G401 (cell line): ENCODE data around the gene CFAP47. TPM values are rescaled to one million over a fixed set of nuclear protein-coding genes. Genes with fewer than 3 reads are reported as not detected.
"Not testable (repeated sequence)": the region's sequence is repeated elsewhere in the genome, so short reads cannot be mapped to it uniquely, and the experiment has no call there.

ENCODE experiments used
- DNase-seq: peaks from one replicate; pipeline ENCODE4 v3.0.0-alpha.2; 2015; ENCODE audit warnings: low spot score
- in situ Hi-C: cut with HindIII; loops from 2 replicates; pipeline ENCODE4 v1.10.0; 2016; ENCODE audit warnings: low sequenced_read_pairs, mixed read lengths
- total RNA-seq: library from RNA; depleted of rRNA; stranded (reverse); fragments of >200 nt; shearing (Covaris generic); gene quantifications from 2 replicates; pipeline ENCODE4 v1.2.3, GENCODE V29; 2014; rRNA removed

Gene CFAP47
- not detected in 2 replicates for total RNA-seq

- in situ Hi-C loops = no loop called here
- DNase-seq = no peak
Measured at GRCh38 chrX:35919536-35920309, at the start of gene CFAP47. TSS of gene CFAP47 (plus strand) at chrX:35919734. CDS start at chrX:35919800, 66 bp downstream.

GRCh38 chrX:35880601-35881000 lies 38.9 kb upstream of the CFAP47 start:
- in situ Hi-C loops = no loop called here
- no peak for DNase-seq

GRCh38 chrX:35886135-35886534 lies 33.4 kb upstream of the CFAP47 start:
- in situ Hi-C loops = no loop called here
- no peak for DNase-seq

- in situ Hi-C loops = no loop called here
- peak; percentile 1 for DNase-seq
Measured at GRCh38 chrX:35890699-35891098, 28.8 kb upstream of the CFAP47 start.

GRCh38 chrX:35986816-35987215 lies 67.3 kb downstream of the CFAP47 start:
- in situ Hi-C loops, DNase-seq: not testable (repeated sequence)

- DNase-seq = no peak
- in situ Hi-C loops = no loop called here
Measured at GRCh38 chrX:36007207-36007606, 87.7 kb downstream of the CFAP47 start.

GRCh38 chrX:36019125-36019524 lies 99.6 kb downstream of the CFAP47 start:
- in situ Hi-C loops = no loop called here
- no peak for DNase-seq

- no peak for DNase-seq
- in situ Hi-C loops = no loop called here
Measured at GRCh38 chrX:36035550-36035949, 116.0 kb downstream of the CFAP47 start.

- in situ Hi-C loops = no loop called here
Measured at GRCh38 chrX:36062778-36063177, 143.2 kb downstream of the CFAP47 start.

GRCh38 chrX:36071061-36071460 lies 151.5 kb downstream of the CFAP47 start:
- in situ Hi-C loops = no loop called here
- no peak for DNase-seq

More at GRCh38 chrX:36062778-36063177, 143.2 kb downstream of the CFAP47 start:
- DNase-seq = no peak

GRCh38 chrX:36075009-36075408 lies 155.5 kb downstream of the CFAP47 start:
- DNase-seq = not testable (repeated sequence)

GRCh38 chrX:36083256-36083655 lies 163.7 kb downstream of the CFAP47 start:
- in situ Hi-C loops = no loop called here
- DNase-seq = no peak

More at GRCh38 chrX:36075009-36075408, 155.5 kb downstream of the CFAP47 start:
- in situ Hi-C loops = not testable (repeated sequence)

- DNase-seq = no peak
- in situ Hi-C loops = no loop called here
Measured at GRCh38 chrX:36087366-36087765, 167.8 kb downstream of the CFAP47 start.

- DNase-seq, in situ Hi-C loops: not testable (repeated sequence)
Measured at GRCh38 chrX:36088939-36089338, 169.4 kb downstream of the CFAP47 start.

GRCh38 chrX:36102425-36102824 lies 182.9 kb downstream of the CFAP47 start:
- in situ Hi-C loops = no loop called here
- no peak for DNase-seq

GRCh38 chrX:36116222-36116621 lies 196.7 kb downstream of the CFAP47 start:
- no peak for DNase-seq
- in situ Hi-C loops = no loop called here

- in situ Hi-C loops = no loop called here
- no peak for DNase-seq
Measured at GRCh38 chrX:36159254-36159653, 239.7 kb downstream of the CFAP47 start.

- in situ Hi-C loops = no loop called here
- DNase-seq = no peak
Measured at GRCh38 chrX:36160081-36160480, 240.5 kb downstream of the CFAP47 start.

GRCh38 chrX:36198575-36198974 lies 279.0 kb downstream of the CFAP47 start:
- in situ Hi-C loops = no loop called here
- DNase-seq = no peak

GRCh38 chrX:36199928-36200327 lies 280.4 kb downstream of the CFAP47 start:
- in situ Hi-C loops = no loop called here
- no peak for DNase-seq

- in situ Hi-C loops = no loop called here
- DNase-seq = no peak
Measured at GRCh38 chrX:36214924-36215323, 295.4 kb downstream of the CFAP47 start.
